Liver (tissue), 9 donors: ENCODE measurements around the gene RAB27A. TPM values are rescaled to one million over a fixed set of nuclear protein-coding genes. Genes with fewer than 3 reads are reported as not detected.

ENCODE experiments used
- DNase-seq: peaks from one replicate; pipeline ENCODE4 v3.0.0-alpha.2; 2017; ENCODE audit warnings: low spot score
- H3K27ac ChIP-seq, 2 donors: one replicate each; pipeline ENCODE4 v1.7.0; 2013; ENCODE audit warnings: inconsistent platforms in 2 of 2, low read length in 2 of 2, control low read depth in 1 of 2, low read depth in 1 of 2, mild to moderate bottlenecking in 1 of 2
- H3K27me3 ChIP-seq, 4 donors: one replicate each; pipeline versions ENCODE4 v1.6.1 to v1.7.0; 2013; ENCODE audit warnings: low read length in 3 of 4, inconsistent platforms in 1 of 4, mild to moderate bottlenecking in 1 of 4, moderate library complexity in 1 of 4; ENCODE audit not compliant: control insufficient read depth in 4 of 4, insufficient read depth in 4 of 4
- H3K36me3 ChIP-seq, 4 donors: one replicate each; pipeline versions ENCODE4 v1.6.1 to v1.7.0; 2013; ENCODE audit warnings: low read length in 3 of 4, mild to moderate bottlenecking in 3 of 4, low read depth in 1 of 4, moderate library complexity in 1 of 4; ENCODE audit not compliant: control insufficient read depth in 4 of 4, insufficient read depth in 3 of 4
- H3K4me1 ChIP-seq, 4 donors: one replicate each; pipeline versions ENCODE4 v1.6.1 to v1.7.0; 2013; ENCODE audit warnings: low read length in 3 of 4, mild to moderate bottlenecking in 3 of 4, moderate library complexity in 1 of 4; ENCODE audit not compliant: control insufficient read depth in 4 of 4, insufficient read depth in 4 of 4
- H3K4me3 ChIP-seq, 3 donors: one replicate each; pipeline versions ENCODE4 v1.6.1 to v1.7.0; 2013; ENCODE audit warnings: low read length in 3 of 3, control low read depth in 1 of 3, low read depth in 1 of 3, mild to moderate bottlenecking in 1 of 3
- H3K9ac ChIP-seq, 2 donors: one replicate each; pipeline ENCODE4 v1.7.0; 2013; ENCODE audit warnings: low read length in 2 of 2, mild to moderate bottlenecking in 2 of 2, moderate library complexity in 2 of 2, control low read depth in 1 of 2, low read depth in 1 of 2
- H3K9me3 ChIP-seq, 4 donors: one replicate each; pipeline versions ENCODE4 v1.6.1 to v1.7.0; 2013; ENCODE audit warnings: low read length in 3 of 4; ENCODE audit not compliant: control insufficient read depth in 4 of 4
- ATF3 ChIP-seq: IDR thresholded peaks from 2 replicates; pipeline ENCODE4 v1.6.1; 2016; ENCODE audit warnings: antibody characterized with exemption
- CTCF ChIP-seq: fragments of 150-350 bp; IDR thresholded peaks from 2 replicates; pipeline ENCODE4 v1.5.1; 2017; ENCODE audit warnings: improper control_type of control experiment, low read depth, low read length; ENCODE audit not compliant: missing input control
- FOXA2 ChIP-seq: IDR thresholded peaks from 2 replicates; pipeline ENCODE4 v1.6.1; 2016; ENCODE audit warnings: antibody characterized with exemption
- GABPA ChIP-seq, 2 donors: IDR thresholded peaks in 1 of 2; conservative IDR thresholded peaks in 1 of 2; 2 replicates each; pipeline ENCODE4 v1.6.1; 2016; ENCODE audit warnings: antibody characterized with exemption in 2 of 2, mild to moderate bottlenecking in 1 of 2, moderate library complexity in 1 of 2
- HNF4A ChIP-seq, 2 donors: conservative IDR thresholded peaks; 2 replicates each; pipeline ENCODE4 v1.6.1; 2016; ENCODE audit warnings: antibody characterized with exemption in 2 of 2, mild to moderate bottlenecking in 2 of 2
- MAX ChIP-seq: IDR thresholded peaks from 2 replicates; pipeline ENCODE4 v1.6.1; 2016; ENCODE audit warnings: antibody characterized with exemption
- YY1 ChIP-seq: IDR thresholded peaks from 2 replicates; pipeline ENCODE4 v1.6.1; 2016; ENCODE audit warnings: antibody characterized with exemption, mild to moderate bottlenecking
- ZBTB33 ChIP-seq: IDR thresholded peaks from 2 replicates; pipeline ENCODE4 v1.6.1; 2016; ENCODE audit warnings: antibody characterized with exemption
- WGBS: extraction: QIAGEN DNeasy Blood & Tissue Kit; methylation state at CpG from one replicate; pipeline ENCODE4 v1.1.7; 2013; 5-methylcytosine and 5-hydroxymethylcytosine counted together
- polyA plus RNA-seq, 2 donors: library from polyadenylated mRNA; stranded (reverse) in 1 of 2; unstranded in 1 of 2; fragments of 200-250 nt in 1 of 2; fragments of >200 nt in 1 of 2; fragmentation: Nextera tagmentation in 1 of 2; extraction: Ambion mirVana in 1 of 2; gene quantifications; one replicate each; pipeline versions ENCODE4 v1.2.1 to v1.2.3, GENCODE V29; 2013 to 2015
- total RNA-seq, 2 donors: library from RNA; depleted of rRNA; stranded (reverse); fragments of >200 nt; gene quantifications; one replicate each; pipeline ENCODE4 v1.2.3, GENCODE V29; 2014
- donor health status: healthy.
- donor health status: healthy.
- donor health status: healthy.
- donor health status: healthy.
- donor health status: healthy.

RAB27A gene
- total and polyA plus RNA-seq, 4 donors: 6.4 to 30.8 (median 24.9) TPM

GRCh38 chr15:55256281-55257011, 33.2 kb downstream of the RAB27A start:
- no peak for DNase-seq
- no peak overlapping the region for H3K9ac ChIP-seq
- H3K9me3 ChIP-seq: no peaks in the 10 kb centered on the region
- H3K4me3 ChIP-seq: no peak overlapping the region
- peak overlapping the region in 1 of 2 donors; percentile 49 for H3K27ac ChIP-seq
- 91% methylated on average over 4 of the region's 4 CpGs for WGBS
- peaks cover 2 to 44% (median 24%) of the 10 kb centered on the region in 4 donors for H3K4me1 ChIP-seq
- no peaks in the 10 kb centered on the region for H3K36me3 ChIP-seq
- peak; percentile 26 to 30 for TF ChIP-seq HNF4A (conservative IDR thresholded peaks at IDR 0.05)
- no peak for TF ChIP-seq CTCF
- TF ChIP-seq ZBTB33: no peak
- no peaks in the 10 kb centered on the region for H3K27me3 ChIP-seq

- Histone ChIP-seq H3K4me3 (peak overlapping the region; percentile 26 to 30 (median 27)), H3K27me3 (no peaks in the 10 kb centered on the region), H3K9me3 (no peaks in the 10 kb centered on the region), H3K27ac (peak overlapping the region; percentile 49 to 63), H3K4me1 (peaks cover 8 to 47% (median 29%) of the 10 kb centered on the region in 4 donors), H3K36me3 (no peaks in the 10 kb centered on the region), H3K9ac (peak overlapping the region in 1 of 2 donors; percentile 69)
- DNase-seq: no peak
- 33% methylated on average over 5 of the region's 5 CpGs for WGBS
- TF ChIP-seq ZBTB33 (no peak), MAX (no peak), FOXA2 (no peak), GABPA (IDR thresholded peaks at IDR 0.05 in 1 of 2, conservative IDR thresholded peaks at IDR 0.05 in 1 of 2) (no peak), ATF3 (no peak), YY1 (no peak)
These were observed 33.9 kb downstream of the RAB27A start for GRCh38 chr15:55255714-55256113.
